OCI-LY3 (cell line): ENCODE results near the gene KIF17.

Source experiments
- EZH2phosphoT487 ChIP-seq: fragments of 200-600 bp; shearing (Covaris generic); IDR thresholded peaks from 2 replicates; pipeline ENCODE4 v1.6.1; 2018; ENCODE audit warnings: antibody characterized with exemption, mixed run types, low read depth
- TF ChIP-seq, protein P1 (sequence below): fragments of 200-600, 300-600 bp; sonication (generic); IDR thresholded peaks from 2 replicates; pipeline ENCODE4 v1.5.1; 2014; ENCODE audit warnings: antibody characterized with exemption, low read length, low read depth

DNA sequence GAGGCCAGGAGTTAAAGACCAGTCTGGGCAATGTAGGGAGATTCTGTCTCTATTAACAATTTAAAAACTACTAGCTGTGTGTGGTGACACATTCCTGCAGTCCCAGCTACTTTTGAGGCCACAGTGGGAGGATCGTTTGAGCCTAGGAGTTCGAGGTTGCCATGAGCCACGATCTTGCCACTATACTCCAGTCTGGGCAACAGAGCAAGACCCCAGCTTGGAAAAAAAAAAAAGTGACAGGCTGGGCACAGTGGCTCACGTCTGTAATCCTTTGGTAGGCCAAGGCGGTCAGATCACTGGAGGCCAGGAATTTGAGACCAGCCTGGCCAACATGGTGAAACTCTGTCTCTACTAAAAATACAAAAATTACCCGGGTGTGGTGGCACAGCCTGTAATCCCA is 42.5 kb upstream of the KIF17 start:
- TF ChIP-seq, protein P1, sequence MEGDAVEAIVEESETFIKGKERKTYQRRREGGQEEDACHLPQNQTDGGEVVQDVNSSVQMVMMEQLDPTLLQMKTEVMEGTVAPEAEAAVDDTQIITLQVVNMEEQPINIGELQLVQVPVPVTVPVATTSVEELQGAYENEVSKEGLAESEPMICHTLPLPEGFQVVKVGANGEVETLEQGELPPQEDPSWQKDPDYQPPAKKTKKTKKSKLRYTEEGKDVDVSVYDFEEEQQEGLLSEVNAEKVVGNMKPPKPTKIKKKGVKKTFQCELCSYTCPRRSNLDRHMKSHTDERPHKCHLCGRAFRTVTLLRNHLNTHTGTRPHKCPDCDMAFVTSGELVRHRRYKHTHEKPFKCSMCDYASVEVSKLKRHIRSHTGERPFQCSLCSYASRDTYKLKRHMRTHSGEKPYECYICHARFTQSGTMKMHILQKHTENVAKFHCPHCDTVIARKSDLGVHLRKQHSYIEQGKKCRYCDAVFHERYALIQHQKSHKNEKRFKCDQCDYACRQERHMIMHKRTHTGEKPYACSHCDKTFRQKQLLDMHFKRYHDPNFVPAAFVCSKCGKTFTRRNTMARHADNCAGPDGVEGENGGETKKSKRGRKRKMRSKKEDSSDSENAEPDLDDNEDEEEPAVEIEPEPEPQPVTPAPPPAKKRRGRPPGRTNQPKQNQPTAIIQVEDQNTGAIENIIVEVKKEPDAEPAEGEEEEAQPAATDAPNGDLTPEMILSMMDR, result no peak
- no peak for TF ChIP-seq EZH2phosphoT487
